GM12878 (cell line): ENCODE measurements around the gene LTA. TPM values are rescaled to one million over a fixed set of nuclear protein-coding genes. Genes with fewer than 3 reads are reported as not detected.

ENCODE experiments used
- ATAC-seq: fragments of 200-7000 bp; cut with Tn5 transposase; 3 replicates; pipeline ENCODE4 v1.9.1; 2020; ENCODE audit warnings: mild to moderate bottlenecking, moderate library complexity
- BruUV-seq: library from RNA; stranded (reverse); fragments of 400-500 nt; replicated peaks from 2 replicates; lab custom pipeline; 2021; lab: Mats Ljungman, UMichigan
- CTCF ChIA-PET: fragments of 300-600 bp; sonication (Branson Sonifier 250); formaldehyde crosslinking; extraction: SDS; loops from one replicate; lab custom pipeline; 2021; ENCODE audit warnings: inconsistent platforms; lab: Yijun Ruan, JAX
- POLR2A ChIA-PET: fragments of 350-600 bp; formaldehyde crosslinking; extraction: SDS; loops from one replicate; lab custom pipeline; 2021; ENCODE audit warnings: inconsistent platforms; lab: Charles Lee
- RAD21 ChIA-PET: fragments of 300-600 bp; sonication (Branson Sonifier 250); formaldehyde crosslinking; loops from one replicate; lab custom pipeline; 2023; ENCODE audit warnings: antibody characterized with exemption; ENCODE audit not compliant: unreplicated experiment; lab: Charles Lee
- SMC1A ChIA-PET: fragments of 300-600 bp; sonication (Branson Sonifier 250); formaldehyde crosslinking; loops from one replicate; lab custom pipeline; 2023; ENCODE audit not compliant: unreplicated experiment, uncharacterized antibody; lab: Charles Lee
- DNase-seq: peaks from one replicate; pipeline ENCODE4 v3.0.0-alpha.2; 2011; ENCODE audit warnings: low read depth, low spot score
- FAIRE-seq: peaks from 3 replicates; lab custom pipeline; 2011; peaks lifted over from hg19 to GRCh38; lab: Jason Lieb, UNC
- H2AFZ ChIP-seq: 2 replicates; pipeline ENCODE4 v1.6.0; 2011; ENCODE audit warnings: low read depth, low read length, control low read depth; ENCODE audit not compliant: control insufficient read depth
- H3K27ac ChIP-seq: 2 replicates; pipeline ENCODE4 v1.5.1; 2011; ENCODE audit warnings: control low read depth; ENCODE audit not compliant: control insufficient read depth, insufficient read depth
- H3K27me3 ChIP-seq, 2 experiments: replicated peaks in 1 of 2; 2 replicates each; pipeline versions ENCODE4 v1.6.0 to v1.6.1; 2011; ENCODE audit warnings: low read length in 1 of 2; ENCODE audit not compliant: control insufficient read depth in 2 of 2, insufficient read depth in 2 of 2
- H3K36me3 ChIP-seq, 2 experiments: 2 replicates each; pipeline ENCODE4 v1.5.1; 2011; ENCODE audit warnings: low read length in 1 of 2; ENCODE audit not compliant: control insufficient read depth in 2 of 2, insufficient read depth in 2 of 2
- H3K4me1 ChIP-seq: 2 replicates; pipeline ENCODE4 v1.6.1; 2011; ENCODE audit warnings: mild to moderate bottlenecking, low read length, moderate library complexity, mixed read lengths; ENCODE audit not compliant: control insufficient read depth, insufficient read depth
- H3K4me2 ChIP-seq: 2 replicates; pipeline ENCODE4 v1.6.0; 2011; ENCODE audit warnings: control low read depth; ENCODE audit not compliant: control insufficient read depth, insufficient read depth
- H3K4me3 ChIP-seq: fragments of 200-600 bp; sonication (generic); 2 replicates; pipeline ENCODE4 v1.5.1; 2016
- H3K79me2 ChIP-seq: 2 replicates; pipeline ENCODE4 v1.6.0; 2011; ENCODE audit warnings: low read length; ENCODE audit not compliant: control insufficient read depth, insufficient read depth
- H3K9ac ChIP-seq: 2 replicates; pipeline ENCODE4 v1.8.0; 2011; ENCODE audit warnings: low read length, control low read depth, mixed read lengths; ENCODE audit not compliant: control insufficient read depth, insufficient read depth
- H3K9me3 ChIP-seq: replicated peaks from 3 replicates; pipeline ENCODE4 v1.5.1; 2011; ENCODE audit warnings: mild to moderate bottlenecking, low read length; ENCODE audit not compliant: control insufficient read depth, insufficient read depth
- H4K20me1 ChIP-seq: 2 replicates; pipeline ENCODE4 v1.6.0; 2011; ENCODE audit not compliant: control insufficient read depth, insufficient read depth
- ETV6 ChIP-seq, 2 experiments: fragments of 450-650 bp in 1 of 2; IDR thresholded peaks in 1 of 2; conservative IDR thresholded peaks in 1 of 2; 2 replicates each; pipeline ENCODE4 v1.6.1; 2014; ENCODE audit warnings: antibody characterized with exemption in 1 of 2, borderline replicate concordance in 1 of 2, low read depth in 1 of 2, mild to moderate bottlenecking in 1 of 2, moderate library complexity in 1 of 2
- MXI1 ChIP-seq: fragments of 150-350 bp; IDR thresholded peaks from 2 replicates; pipeline ENCODE4 v1.6.1; 2011; ENCODE audit warnings: low read depth, mild to moderate bottlenecking, inconsistent platforms, low read length, improper control_type of control experiment
- MYC ChIP-seq: IDR thresholded peaks from 2 replicates; pipeline ENCODE4 v1.6.1; 2011; ENCODE audit warnings: mild to moderate bottlenecking, low read length, moderate library complexity, inconsistent platforms; ENCODE audit not compliant: insufficient read depth, insufficient replicate concordance, insufficient read length, severe bottlenecking
- POLR2AphosphoS2 ChIP-seq: IDR thresholded peaks from 2 replicates; pipeline ENCODE4 v1.6.1; 2011; ENCODE audit warnings: low read depth, mild to moderate bottlenecking, low read length, improper control_type of control experiment, moderate library complexity
- RELA ChIP-seq: fragments of 450-650 bp; IDR thresholded peaks from 2 replicates; pipeline ENCODE4 v1.8.0; 2014; ENCODE audit warnings: borderline replicate concordance; ENCODE audit not compliant: partially characterized antibody
- TBL1XR1 ChIP-seq: IDR thresholded peaks from 2 replicates; pipeline ENCODE4 v1.6.1; 2012; ENCODE audit warnings: low read depth, low read length, improper control_type of control experiment
- ZBTB33 ChIP-seq: fragments of 450-650 bp; IDR thresholded peaks from 2 replicates; pipeline ENCODE4 v1.6.1; 2017; ENCODE audit warnings: mild to moderate bottlenecking
- ZNF384 ChIP-seq: IDR thresholded peaks from 2 replicates; pipeline ENCODE4 v1.6.1; 2012; ENCODE audit warnings: low read depth, mild to moderate bottlenecking, low read length, improper control_type of control experiment, borderline replicate concordance
- WGBS: methylation state at CpG from one replicate; pipeline ENCODE4 v1.1.6; 2016; ENCODE audit warnings: low lambda C conversion rate; ENCODE audit not compliant: insufficient replicate concordance, insufficient coverage; ENCODE audit errors: missing lambda C conversion rate; 5-methylcytosine and 5-hydroxymethylcytosine counted together
- in situ Hi-C: fragments of 300-500 bp; cut with MboI; formaldehyde crosslinking; loops from 9 replicates; pipeline ENCODE4 v1.14.3; 2018; ENCODE audit warnings: mixed read lengths
- intact Hi-C: fragments of 100-400 bp; cut with micrococcal nuclease; formaldehyde crosslinking; loops from one replicate; pipeline ENCODE4 v1.14.2; 2022; ENCODE audit not compliant: unreplicated experiment
- polyA plus RNA-seq, 11 experiments: library from polyadenylated mRNA; depleted of rRNA in 4 of 11; unstranded in 6 of 11; stranded (reverse) in 5 of 11; fragments of >200 nt; fragmentation: Nextera tagmentation in 4 of 11; fragmentation: Illumina TruSeq in 1 of 11; extraction: Ambion mirVana in 4 of 11; extraction: Trizol in 1 of 11; gene quantifications; 1 replicate in 1 of 11; 2 replicates in 10 of 11; pipeline versions ENCODE4 v1.2.1 to v1.2.3, GENCODE V29; 2011 to 2016; ENCODE audit warnings: inconsistent platforms in 2 of 11, missing spikeins in 2 of 11, low read depth in 1 of 11
- total RNA-seq, 4 experiments: library from RNA; depleted of rRNA in 3 of 4; stranded (reverse); fragments of >200 nt in 3 of 4; fragmentation: Illumina TruSeq in 1 of 4; extraction: Trizol in 1 of 4; gene quantifications; 2 replicates each; pipeline versions ENCODE4 v1.2.1 to v1.2.3, GENCODE V29; 2013 to 2021
- TF ChIP-seq, protein P1 (sequence below): fragments of 450-650 bp; IDR thresholded peaks from 2 replicates; pipeline ENCODE4 v1.6.1; 2017; ENCODE audit warnings: low read depth, mild to moderate bottlenecking, moderate library complexity
- TF ChIP-seq, protein P2 (sequence below): fragments of 450-650 bp; formaldehyde crosslinking; IDR thresholded peaks from 2 replicates; pipeline ENCODE4 v1.4.0; 2020; ENCODE audit warnings: mild to moderate bottlenecking, moderate library complexity
- TF ChIP-seq, protein P3 (sequence below): fragments of 450-650 bp; IDR thresholded peaks from 2 replicates; pipeline ENCODE4 v1.6.1; 2018; ENCODE audit warnings: borderline replicate concordance, mild to moderate bottlenecking; ENCODE audit not compliant: partially characterized antibody

LTA gene
- total and polyA plus RNA-seq, 10 of the 15 experiments (the other 5 are each of a cell fraction or from before 2014, with no cell fraction given), result 27.5 to 100 (median 75.1) TPM

- Histone ChIP-seq H2AFZ (no peak overlapping the region), H3K36me3 (peaks cover 19 to 20% of the 10 kb centered on the region in 2 experiments), H3K79me2 (peaks cover 3% of the 10 kb centered on the region), H3K27me3 (no peaks in the 10 kb centered on the region), H3K9ac (no peak overlapping the region), H4K20me1 (no peaks in the 10 kb centered on the region), H3K4me1 (no peaks in the 10 kb centered on the region), H3K27ac (no peak overlapping the region), H3K4me2 (no peak overlapping the region), H3K4me3 (no peak overlapping the region), H3K9me3 (no peaks in the 10 kb centered on the region)
- ChIA-PET CTCF (no interaction called here), RAD21 (no interaction called here), POLR2A (interaction anchor here (0.6 kb wide), 1 partner anchor 33 kb away, joined by 5 read pairs; no protein-coding TSS in a partner anchor), SMC1A (interaction anchor here (0.8 to 1.8 kb wide), 3 partner anchors 9 to 35 kb away, joined by 3 to 5 read pairs (median 4); partner anchors contain the start of gene DDX39B)
- ATAC-seq (peak; percentile 19), DNase-seq (no peak), FAIRE-seq (no peak)
- WGBS, result 75% methylated on average over 12 of the region's 12 CpGs
- BruUV-seq, result no TSS peak
- in situ Hi-C loops, result no loop called here
- intact Hi-C loops, result no loop called here
- TF ChIP-seq, protein P1, sequence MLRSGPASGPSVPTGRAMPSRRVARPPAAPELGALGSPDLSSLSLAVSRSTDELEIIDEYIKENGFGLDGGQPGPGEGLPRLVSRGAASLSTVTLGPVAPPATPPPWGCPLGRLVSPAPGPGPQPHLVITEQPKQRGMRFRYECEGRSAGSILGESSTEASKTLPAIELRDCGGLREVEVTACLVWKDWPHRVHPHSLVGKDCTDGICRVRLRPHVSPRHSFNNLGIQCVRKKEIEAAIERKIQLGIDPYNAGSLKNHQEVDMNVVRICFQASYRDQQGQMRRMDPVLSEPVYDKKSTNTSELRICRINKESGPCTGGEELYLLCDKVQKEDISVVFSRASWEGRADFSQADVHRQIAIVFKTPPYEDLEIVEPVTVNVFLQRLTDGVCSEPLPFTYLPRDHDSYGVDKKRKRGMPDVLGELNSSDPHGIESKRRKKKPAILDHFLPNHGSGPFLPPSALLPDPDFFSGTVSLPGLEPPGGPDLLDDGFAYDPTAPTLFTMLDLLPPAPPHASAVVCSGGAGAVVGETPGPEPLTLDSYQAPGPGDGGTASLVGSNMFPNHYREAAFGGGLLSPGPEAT, result no peak
- TF ChIP-seq MYC (no peak), TBL1XR1 (no peak), MXI1 (no peak), RELA (no peak), POLR2AphosphoS2 (peak; percentile 29; the same call in 1 of the 2 replicates), ZNF384 (no peak), ZBTB33 (no peak), ETV6 (conservative IDR thresholded peaks at IDR 0.05 in 1 of 2, IDR thresholded peaks at IDR 0.05 in 1 of 2; ENCODE audit: borderline replicate concordance in 1 of 2, low read depth in 1 of 2) (no peak)
- TF ChIP-seq, protein P2, sequence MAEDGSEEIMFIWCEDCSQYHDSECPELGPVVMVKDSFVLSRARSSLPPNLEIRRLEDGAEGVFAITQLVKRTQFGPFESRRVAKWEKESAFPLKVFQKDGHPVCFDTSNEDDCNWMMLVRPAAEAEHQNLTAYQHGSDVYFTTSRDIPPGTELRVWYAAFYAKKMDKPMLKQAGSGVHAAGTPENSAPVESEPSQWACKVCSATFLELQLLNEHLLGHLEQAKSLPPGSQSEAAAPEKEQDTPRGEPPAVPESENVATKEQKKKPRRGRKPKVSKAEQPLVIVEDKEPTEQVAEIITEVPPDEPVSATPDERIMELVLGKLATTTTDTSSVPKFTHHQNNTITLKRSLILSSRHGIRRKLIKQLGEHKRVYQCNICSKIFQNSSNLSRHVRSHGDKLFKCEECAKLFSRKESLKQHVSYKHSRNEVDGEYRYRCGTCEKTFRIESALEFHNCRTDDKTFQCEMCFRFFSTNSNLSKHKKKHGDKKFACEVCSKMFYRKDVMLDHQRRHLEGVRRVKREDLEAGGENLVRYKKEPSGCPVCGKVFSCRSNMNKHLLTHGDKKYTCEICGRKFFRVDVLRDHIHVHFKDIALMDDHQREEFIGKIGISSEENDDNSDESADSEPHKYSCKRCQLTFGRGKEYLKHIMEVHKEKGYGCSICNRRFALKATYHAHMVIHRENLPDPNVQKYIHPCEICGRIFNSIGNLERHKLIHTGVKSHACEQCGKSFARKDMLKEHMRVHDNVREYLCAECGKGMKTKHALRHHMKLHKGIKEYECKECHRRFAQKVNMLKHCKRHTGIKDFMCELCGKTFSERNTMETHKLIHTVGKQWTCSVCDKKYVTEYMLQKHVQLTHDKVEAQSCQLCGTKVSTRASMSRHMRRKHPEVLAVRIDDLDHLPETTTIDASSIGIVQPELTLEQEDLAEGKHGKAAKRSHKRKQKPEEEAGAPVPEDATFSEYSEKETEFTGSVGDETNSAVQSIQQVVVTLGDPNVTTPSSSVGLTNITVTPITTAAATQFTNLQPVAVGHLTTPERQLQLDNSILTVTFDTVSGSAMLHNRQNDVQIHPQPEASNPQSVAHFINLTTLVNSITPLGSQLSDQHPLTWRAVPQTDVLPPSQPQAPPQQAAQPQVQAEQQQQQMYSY (CRISPR knock-in tag), result no peak
- TF ChIP-seq, protein P3, sequence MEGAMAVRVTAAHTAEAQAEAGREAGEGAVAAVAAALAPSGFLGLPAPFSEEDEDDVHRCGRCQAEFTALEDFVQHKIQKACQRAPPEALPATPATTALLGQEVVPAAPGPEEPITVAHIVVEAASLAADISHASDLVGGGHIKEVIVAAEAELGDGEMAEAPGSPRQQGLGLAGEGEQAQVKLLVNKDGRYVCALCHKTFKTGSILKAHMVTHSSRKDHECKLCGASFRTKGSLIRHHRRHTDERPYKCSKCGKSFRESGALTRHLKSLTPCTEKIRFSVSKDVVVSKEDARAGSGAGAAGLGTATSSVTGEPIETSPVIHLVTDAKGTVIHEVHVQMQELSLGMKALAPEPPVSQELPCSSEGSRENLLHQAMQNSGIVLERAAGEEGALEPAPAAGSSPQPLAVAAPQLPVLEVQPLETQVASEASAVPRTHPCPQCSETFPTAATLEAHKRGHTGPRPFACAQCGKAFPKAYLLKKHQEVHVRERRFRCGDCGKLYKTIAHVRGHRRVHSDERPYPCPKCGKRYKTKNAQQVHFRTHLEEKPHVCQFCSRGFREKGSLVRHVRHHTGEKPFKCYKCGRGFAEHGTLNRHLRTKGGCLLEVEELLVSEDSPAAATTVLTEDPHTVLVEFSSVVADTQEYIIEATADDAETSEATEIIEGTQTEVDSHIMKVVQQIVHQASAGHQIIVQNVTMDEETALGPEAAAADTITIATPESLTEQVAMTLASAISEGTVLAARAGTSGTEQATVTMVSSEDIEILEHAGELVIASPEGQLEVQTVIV, result no peak
Observed at GRCh38 chr6:31529329-31530150, 42.5 kb upstream of the LTA start.
